NCI-H2107 treated with DMSO at 0.1 percent for 48 hours (cell line): ENCODE measurements around the gene IKZF1.
"Not testable (repeated sequence)": the region's sequence is repeated elsewhere in the genome, so short reads cannot be mapped to it uniquely, and the experiment has no call there.

Experiments used
- DNase-seq: peaks from one replicate; lab custom pipeline; 2025; ENCODE audit not compliant: unreplicated experiment; lab: John Stamatoyannopoulos, UW

IKZF1 gene

DNA sequence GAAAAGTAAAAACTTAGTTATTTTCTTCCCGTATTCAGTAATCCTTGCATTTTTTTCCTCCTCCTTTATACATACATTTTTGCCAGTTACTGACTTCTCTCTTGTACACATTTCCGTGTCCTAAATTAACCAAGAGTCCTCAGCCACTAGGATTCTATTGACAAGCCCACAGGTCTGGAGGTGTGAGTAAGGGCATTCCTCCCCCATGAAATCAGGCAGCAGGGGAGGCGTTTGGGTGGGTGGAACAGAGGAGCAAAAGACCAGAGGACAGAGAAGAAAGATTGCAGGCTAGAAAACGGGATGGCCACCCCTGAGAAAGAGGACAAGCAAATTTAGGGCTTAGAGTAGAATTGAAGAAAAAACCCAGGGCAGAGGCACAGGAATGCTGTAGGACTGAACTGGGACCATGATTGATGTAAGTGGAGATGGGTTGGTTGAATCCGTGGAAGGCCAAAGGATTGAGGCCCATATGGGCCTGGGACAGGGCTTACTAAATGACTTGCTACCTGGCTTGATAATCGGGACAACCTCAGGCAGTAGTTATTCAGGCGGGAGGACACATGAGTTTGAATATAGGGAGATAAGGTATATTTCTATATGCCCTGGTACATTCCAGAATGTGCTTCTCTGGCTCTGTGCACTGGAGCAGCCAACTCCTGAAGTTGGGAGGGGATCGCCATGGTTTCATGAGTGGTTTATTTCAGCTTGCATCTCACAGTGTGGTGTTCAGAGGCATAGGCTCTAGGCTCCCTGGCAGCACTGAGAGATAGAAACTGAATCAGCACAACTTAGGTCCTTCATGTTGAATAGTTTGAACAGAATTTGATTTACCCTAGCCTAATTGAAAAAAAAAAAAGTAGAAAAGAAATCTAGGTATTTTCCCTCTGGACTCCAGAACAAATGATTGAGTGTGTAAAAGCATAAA is 28.0 kb downstream of the IKZF1 start:
- no peak for DNase-seq

DNA sequence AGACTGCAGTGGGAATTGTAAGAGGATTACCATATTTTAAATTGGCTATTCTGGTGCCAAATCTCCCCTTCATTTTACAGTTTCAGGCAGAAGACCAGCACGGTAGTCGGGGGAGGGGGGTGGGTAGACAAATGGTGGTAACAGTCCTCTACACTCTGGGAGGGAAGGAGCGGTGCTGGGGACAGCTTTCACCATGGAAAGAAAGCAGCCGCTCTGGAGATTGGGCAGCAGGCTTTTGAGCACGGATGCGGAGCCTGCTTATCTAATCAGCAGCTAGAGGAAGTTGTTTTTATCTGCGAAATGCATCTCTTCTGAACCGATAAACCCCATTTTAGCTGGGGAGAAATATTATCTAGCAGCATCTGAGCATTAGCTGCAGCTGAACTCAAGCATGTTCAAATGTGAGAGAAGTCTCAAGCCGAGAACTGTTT is 28.7 kb downstream of the IKZF1 start:
- no peak for DNase-seq

DNA sequence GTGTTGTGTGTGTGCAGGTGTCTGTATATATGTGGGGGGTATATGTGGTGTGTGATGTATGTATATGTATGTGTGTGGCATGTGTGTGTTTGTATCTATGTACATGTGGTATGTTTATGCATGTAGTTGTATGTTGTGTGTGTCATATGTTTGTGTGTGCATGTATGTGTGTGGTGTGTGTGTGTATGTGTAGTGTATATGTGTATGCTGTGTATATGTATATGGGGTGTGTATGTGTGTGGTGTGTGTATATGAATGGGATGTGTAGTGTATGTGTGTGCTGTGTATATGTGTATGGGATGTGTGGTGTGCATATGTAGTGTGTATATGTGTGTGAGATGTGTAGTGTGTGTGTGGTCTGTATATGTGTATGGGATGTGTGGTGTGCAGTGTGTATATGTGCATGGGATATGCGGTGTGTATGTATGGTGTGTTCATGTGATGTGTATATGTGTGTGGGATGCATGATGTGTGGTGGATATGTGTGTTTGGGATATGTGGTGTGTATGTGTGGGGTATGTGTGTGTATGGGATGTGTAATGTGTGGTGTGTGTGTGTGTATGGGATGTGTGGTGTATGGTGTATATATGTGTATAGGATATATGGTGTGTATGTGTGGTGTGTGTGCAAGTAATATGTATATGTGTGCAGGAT is 30.0 kb downstream of the IKZF1 start:
- DNase-seq: no peak

DNA sequence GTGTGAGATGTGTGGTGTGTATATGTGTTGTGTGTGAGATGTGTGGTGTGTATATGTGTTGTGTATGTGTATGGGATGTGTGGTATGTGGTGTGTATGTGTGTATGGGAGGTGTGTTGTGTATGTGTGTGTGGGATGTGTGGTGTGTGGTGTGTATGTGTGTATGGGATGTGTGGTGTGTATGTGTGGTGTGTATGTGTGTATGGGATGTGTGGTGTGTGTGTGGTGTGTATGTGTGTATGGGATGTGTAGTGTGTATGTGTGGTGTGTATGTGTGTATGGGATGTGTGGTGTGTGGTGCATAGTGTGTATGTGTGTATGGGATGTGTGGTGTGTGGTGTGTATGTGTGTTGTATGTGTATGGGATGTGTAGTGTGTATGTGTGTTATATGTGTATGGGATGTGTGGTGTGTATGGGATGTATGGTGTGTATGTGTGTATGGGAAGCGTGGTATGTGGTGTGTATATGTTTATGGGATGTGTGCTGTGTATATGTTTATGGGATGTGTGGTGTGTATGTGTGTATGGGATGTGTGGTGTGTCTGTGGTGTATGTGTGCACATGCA is 30.8 kb downstream of the IKZF1 start:
- DNase-seq: no peak

DNA sequence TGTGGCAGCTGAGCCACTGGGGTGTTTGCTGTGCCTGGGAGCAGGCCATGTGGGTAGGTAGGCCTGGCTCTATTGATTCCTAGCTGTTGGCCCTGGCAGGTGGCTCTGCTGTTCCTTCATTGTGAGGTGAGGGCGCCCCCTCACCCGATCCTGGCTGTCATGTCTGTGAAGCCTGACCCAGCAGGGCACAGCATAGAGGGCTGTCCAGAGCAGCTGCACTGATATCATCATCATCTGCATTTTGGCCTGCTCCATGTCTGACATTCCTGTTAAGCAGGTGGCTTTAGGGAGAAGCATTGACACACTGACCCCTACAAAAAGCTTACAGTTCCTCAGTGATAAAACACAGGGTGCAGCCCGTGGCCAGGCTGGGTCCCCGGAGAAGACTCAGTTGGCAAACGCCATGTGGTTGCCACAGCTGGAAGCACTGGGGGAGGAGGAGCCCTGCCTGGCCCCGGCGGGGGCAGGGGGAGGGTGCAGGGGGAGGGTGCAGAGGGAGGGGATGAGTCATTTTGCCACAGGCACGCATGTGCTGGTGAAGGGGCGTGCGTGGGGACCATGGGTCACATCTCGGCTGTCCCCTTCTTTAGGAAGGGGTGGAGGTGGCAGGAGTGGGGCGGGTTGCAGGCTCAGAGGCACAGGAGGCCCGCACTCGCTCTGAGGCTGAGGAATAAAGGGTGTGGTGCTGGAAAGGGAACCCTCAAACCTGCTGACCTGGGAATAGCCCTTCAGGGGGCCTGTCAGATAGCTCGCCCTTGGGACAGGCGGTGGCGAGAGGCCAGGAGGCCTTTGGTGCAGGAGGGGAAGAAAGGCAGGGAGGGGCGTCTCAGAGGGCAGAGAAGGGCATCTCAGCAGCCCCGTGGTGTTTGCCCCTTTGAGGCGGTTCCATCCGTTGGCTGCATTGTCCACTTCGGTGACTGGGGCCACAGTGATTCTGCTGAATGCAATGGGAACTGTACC is 31.6 kb downstream of the IKZF1 start:
- DNase-seq: no peak

DNA sequence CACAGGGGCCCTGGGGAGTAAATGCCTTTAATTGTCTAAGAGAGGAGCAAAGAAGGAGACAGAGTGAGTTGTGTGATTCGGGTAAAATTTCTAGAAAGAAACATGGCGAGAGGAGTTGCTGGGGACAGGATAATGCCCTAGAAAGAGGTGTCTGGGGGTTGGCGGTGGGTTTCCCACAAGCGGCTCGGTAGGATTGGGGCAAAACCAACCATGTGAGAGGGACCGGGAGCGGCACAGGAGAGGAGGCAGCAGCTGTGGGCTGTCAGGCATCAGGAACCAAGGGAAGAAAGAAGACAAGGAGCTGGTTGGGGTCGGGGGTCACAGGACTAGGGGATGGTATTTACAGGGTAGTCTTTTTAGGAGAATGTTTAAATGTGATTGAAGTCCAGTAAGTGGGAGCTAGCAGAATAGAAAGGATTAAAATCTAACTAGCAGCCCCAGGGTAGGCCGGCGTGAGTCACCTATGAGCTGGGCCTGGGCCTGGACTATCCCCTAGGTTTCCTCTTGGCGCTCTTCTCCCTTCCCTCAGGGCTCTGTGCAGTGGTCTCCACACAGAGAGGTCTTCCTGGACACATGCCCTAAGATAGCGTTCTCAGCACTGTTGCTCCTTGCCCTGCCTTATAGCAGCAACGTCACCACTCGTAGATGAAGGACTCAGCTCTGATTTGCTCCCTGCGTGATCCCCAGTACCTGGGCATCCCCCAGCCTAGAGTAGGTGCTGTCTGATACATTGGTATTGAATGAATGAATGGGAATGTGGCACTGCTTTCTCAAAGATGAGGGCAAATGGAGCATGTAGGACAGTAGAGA is 32.6 kb downstream of the IKZF1 start:
- DNase-seq: no peak

DNA sequence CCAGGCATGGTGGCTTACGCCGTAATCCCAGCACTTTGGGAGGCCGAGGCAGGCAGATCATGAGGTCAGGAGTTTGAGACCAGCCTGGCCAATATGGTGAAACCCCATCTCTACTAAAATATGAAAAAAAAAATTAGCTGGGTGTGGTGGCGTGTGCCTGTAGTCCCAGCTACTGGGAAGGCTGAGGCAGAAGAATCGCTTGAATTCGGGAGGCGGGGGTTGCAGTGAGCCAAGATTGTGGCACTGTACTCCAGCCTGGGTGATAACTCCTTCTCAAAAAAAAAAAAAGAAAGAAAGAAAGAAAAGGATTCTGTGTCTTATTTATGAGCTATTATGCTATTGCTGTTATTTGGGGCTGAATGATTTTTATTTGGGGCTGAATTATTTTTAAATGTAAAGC is 35.0 kb downstream of the IKZF1 start:
- DNase-seq: not testable (repeated sequence)

DNA sequence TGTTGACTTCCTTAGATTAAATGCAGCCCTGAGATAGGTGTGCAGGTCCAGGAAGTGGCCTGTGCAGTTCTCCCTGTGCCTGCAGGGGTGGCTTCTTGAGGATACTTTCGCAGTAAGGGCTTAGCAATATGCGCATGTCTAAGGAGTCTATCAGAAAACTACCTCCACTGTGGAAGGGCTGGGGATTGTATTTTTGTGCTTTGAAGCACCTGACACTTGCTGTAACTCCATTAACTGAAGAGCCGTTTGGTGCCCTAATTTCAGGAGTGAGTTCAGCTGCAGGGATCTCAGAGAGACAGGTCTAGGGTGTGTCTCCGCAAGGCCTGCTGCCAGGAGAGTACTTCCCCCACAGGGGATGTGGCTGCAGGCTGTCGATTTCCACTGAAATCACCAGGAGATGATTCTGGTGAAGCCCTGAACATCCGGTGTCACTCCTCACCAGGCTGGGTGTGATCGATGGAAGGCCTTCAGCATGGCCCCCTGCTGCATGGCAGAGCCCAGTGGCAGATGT is 35.5 kb downstream of the IKZF1 start:
- DNase-seq: no peak

DNA sequence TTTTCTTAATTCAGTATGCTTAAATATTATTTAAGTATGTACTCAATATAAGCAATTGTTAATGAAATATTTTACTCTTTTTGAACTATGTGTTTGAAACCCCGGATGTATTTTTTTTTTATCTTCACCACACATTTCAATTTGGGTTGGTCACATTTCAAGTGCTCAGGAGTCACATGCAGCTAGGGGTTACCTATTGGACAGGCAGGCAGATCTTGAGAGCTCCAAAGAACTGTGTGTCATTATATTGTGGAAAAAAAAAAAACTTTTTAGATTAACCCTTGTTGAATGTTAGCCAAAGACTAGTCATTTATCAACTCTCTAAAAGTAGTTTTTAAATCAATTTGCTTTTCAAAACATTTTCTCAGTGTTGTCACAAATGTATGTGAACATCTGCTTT is 37.2 kb downstream of the IKZF1 start:
- DNase-seq: no peak

DNA sequence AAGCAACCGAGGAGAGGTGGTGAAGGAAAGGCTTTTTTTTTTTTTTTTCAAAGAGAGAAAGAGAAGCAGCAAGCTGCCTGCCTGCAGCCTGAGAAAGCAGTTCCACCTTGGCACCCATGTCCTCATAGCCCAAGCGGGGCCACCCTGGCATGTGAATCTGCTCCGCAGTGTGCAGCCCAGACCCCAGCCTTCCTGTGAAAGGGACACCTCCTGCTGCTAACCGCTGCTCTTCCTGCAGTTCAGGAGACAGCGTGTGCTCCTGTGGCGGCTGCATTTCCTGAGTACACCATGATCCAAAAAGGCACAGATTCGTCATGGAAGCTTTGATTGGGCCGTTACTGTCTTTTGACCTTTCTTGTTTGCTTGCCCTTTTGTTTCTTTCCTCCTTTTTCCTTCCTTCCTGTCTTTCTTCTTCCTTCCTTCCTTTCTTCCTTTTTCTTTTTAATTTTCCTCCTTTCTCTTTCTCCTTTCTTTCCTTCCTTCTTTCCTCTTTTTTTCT is 38.1 kb downstream of the IKZF1 start:
- DNase-seq: no peak

DNA sequence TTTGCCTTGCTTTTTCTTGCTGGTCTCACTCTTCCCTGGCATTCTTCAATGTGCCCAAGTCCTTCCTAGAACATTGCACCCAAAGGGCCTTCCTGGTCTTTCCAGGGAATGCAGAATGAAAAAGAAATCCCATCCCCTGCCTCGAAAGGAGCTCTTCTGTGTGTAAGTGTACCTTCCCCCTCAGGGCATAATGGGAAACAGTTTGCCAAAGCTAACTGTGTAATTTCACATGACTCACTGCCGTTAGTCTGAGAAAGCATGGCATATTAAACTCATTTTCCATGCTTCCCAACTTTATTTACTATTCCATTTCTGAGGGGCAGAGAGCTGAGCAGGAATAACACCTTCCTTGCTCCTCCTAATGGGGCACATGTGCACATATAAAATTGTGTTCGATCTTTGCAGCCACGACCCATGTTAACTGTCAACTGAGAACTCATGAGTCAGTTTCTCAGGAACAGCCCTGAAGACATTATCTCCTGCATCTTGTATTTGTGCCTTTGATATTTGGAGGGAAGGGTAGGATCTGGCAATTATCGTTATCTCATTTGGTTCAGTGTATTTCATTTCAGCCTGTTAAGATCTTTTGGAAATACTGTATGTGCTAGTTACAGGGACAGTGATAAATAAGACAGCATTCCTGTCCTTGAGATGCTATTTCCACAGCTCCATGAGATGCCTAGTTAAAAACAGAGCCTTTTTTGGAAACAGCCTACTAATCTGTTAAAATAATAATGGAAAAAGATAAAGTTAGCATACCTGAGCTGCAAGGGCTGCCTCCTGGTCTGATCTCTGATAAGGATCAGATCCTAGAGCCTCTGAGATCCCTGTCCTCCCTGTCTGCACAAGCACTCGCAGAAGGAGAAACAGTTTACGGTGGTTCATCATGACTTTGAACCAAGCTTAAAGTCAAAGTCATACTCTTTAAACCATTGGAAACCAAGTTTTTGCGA is 42.3 kb downstream of the IKZF1 start:
- DNase-seq: no peak

DNA sequence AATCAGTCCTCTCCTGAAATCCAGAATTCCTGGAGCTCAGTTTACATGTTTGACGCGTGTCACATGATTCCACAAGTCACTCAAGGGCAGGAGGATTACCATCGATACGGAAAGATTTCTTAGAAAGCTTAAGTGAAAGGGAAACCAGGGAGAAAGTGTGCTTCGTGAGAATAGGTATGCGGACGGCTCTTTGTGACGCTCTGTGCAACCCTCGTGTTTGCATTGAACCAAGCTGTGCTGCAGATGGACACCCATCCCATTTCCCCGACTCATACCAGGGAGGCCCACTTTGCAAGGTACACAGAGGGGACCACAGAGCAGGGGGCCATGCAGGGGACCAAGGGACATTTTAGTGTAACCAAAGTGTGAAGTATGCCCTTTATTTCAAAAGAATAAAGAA is 43.2 kb downstream of the IKZF1 start:
- no peak for DNase-seq

DNA sequence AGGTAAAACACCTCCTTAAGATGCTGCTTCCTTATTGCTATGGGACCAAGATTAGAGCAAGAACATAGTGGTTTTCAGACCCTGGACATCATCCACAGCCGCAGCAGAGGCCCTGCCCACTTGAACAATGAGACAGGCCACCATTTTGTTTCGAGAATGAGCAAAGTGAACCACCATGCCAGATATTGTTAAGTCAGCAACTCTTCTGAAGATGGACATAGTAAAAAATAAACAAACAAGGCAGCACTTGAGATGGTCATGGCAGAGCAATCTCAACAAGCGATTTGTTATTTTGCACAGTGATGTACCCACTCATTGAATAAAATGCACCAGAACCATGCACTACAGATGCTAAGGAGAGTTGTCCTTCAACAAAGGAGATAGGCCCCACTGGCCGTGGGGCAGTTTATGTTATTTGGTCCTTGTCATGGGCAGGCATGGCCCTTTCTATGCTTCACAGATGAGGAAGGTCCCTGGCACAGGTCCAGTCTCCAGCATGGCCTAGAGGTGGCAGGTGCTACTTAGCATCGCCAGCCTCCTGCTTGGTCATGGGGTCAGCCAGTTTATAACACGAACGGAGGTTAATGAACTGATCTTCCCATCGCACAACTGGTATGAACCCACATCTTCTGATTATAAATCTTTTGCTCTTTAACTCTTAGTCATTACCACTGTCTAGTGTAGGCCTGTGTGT is 44.1 kb downstream of the IKZF1 start:
- no peak for DNase-seq

DNA sequence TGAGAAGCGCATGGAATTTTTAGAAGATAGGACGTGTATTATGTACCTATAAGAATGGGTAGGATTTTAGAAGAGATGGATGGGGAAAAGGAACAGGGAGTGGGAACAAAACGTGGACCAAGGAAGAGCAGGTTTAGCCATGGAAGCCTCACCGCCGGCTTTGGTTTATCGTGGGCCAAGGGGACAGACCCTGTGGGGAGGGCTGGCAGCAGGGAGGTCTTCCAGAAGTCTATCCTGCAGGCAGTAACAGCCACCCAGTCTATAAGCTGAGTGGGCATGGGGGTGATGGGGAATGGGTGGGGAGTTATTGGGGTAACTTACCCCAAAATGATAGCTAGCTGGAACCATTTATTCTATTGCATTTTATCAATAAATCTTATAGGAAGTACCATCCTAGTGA is 44.9 kb downstream of the IKZF1 start:
- DNase-seq: no peak

DNA sequence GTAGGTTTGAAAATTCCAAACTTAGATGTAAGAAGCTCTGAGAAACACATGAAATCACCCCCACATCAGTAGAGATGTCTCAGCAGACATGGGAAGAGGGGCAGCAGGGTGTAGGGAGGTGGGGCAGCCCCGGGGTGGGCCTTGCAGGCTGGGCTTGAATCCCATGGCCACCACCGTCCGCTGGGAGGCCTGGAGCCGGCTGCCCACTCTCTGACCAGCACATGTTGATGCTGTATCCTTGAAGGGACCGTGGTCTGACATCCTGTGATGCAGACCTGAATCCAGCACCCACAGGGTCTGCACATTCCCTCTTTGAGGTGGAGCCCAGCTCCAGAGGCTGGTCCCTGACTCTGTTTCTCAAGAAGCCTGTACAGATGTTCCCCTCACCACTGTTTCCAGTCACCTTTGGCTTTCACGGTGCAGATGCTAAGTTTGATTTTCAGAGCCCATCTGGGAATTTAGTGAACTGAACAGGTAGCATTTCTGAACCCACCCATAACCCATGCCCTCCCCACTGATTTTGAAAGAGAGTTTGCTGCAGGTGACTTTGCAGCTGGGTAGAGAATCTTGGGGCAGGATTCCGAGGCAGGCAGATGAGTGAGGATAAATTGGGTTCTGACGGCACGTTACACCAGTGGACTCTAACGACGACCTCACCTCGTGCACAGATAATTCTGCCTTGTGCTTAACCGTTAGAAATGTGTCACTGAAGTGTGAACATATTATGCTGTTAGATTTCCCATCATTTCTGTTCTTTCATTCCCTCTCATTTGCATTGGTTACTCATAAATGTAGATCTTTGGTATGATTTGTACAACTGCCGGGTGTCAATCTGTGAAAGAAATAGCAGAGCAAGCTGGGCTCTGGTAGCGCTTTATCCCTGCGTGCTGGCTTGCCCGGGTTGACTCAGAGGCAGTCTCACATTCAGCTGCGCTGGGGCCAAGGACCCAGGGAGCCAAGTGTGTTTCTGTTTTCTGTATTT is 45.7 kb downstream of the IKZF1 start:
- no peak for DNase-seq

DNA sequence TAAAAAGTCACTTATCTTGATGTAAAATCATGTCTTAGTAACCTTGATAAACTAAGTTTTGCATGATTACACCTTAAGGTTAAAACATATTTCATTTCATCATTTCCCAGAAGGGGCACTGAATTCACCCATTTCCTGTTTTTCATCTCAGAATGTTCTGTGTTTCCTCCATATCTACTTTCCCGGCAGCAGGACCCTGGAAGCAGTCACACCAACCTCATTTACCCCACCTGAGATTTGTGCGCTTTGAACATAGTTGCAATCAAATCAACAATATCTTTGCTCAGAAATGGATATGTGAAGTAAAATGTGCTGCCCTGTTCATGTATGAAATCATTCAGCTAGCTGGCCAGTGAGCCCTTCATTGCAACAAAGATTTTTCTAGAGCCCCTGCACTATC is 46.8 kb downstream of the IKZF1 start:
- DNase-seq: no peak

DNA sequence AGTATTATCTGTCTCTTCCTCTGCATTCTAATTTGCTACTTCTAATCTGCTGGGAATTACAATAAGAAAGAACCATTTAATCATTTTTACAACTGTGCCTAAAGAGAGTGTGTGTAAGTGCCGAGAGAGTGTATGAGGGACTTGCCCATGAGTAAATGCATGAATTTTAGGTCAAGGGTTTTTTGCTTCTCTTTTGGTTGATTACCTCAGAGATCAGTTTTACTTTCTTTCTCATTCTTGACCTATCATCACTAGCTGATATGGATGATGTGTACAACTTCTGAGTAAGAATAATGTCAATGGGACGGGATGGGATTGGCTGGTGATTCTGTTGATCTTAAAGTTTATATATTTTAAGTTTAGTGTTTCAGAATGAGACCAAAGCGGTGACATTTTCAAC is 47.8 kb downstream of the IKZF1 start:
- DNase-seq: no peak
